ENCODE data around the gene DNAH6. TPM values are rescaled to one million over a fixed set of nuclear protein-coding genes. Genes with fewer than 3 reads are reported as not detected.

The DNAH6 gene
- total RNA-seq, 2 experiments from 2014 or later = 0.21 to 0.54 TPM

DNA sequence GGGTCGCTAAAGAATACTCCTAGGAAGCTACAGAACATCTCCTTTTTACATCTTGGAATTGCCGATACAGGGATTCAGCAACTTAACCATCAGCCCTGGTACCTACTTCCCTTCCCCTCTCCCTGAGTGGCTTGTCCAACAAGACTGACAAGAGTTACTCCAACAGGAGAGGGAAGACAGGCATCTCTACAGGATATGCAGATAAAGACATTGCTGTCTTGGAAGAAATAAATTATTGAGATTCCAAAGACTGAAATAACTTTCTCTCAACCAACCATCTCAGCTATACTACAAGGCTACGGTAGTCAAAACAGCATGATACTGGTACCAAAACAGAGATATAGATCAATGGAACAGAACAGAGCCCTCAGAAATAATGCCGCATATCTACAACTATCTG, 277.3 kb downstream of the DNAH6 start:
- Mint-ChIP-seq H3K27me3 (no peaks in the 10 kb centered on the region), H3K4me1 (peaks cover 5% of the 10 kb centered on the region), H3K27ac (no peak overlapping the region), H3K9me3 (peaks cover 4% of the 10 kb centered on the region), H3K36me3 (peaks cover 4% of the 10 kb centered on the region), H3K4me3 (no peak overlapping the region)
- no peak for DNase-seq

DNA sequence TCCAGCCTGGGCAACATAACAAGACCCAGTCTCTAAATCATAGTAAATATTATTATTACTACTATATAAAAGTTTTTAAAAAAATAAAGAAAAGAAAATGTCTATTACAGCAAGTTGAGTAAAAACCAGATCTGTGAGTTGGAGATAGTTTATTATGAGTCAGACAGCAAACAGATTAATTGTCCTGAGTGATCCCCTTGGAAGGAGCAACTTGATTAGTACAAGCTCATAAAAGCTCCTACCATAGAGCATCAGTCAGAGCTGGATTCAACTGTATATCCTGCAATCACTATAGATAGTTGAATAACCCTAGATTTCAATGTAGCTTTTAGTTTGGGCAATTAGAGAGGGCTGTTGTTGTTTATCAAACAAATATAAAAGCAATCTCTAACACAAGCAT, 280.5 kb downstream of the DNAH6 start:
- H3K27me3 Mint-ChIP-seq = no peaks in the 10 kb centered on the region
- H3K4me3 Mint-ChIP-seq = no peak overlapping the region
- H3K27ac Mint-ChIP-seq = no peak overlapping the region
- H3K36me3 Mint-ChIP-seq = peaks cover 12% of the 10 kb centered on the region
- no peak for DNase-seq
- H3K4me1 Mint-ChIP-seq = peaks cover 15% of the 10 kb centered on the region
- H3K9me3 Mint-ChIP-seq = peaks cover 8% of the 10 kb centered on the region

DNA sequence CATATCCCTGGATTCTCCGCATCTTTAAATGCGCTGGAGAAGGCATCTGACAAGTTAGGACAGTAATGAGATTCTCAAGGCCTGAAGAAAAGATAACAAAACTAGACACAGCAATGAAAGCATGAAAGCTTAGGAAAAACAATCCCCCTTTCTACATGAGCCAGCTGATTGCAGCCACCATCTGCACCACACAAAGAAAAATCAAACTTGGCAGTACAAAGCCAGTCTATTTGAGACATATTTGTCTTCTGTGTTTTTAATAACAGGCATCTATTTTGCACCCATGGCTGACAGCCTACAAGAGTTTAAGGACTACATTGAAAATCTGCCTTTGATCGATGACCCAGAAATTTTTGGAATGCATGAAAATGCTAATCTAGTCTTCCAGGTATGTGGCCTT, 281.0 kb downstream of the DNAH6 start:
- peaks cover 15% of the 10 kb centered on the region for H3K4me1 Mint-ChIP-seq
- H3K9me3 Mint-ChIP-seq = peaks cover 13% of the 10 kb centered on the region
- H3K36me3 Mint-ChIP-seq = peaks cover 16% of the 10 kb centered on the region
- no peaks in the 10 kb centered on the region for H3K27me3 Mint-ChIP-seq
- H3K4me3 Mint-ChIP-seq = no peak overlapping the region
- no peak for DNase-seq
- H3K27ac Mint-ChIP-seq = no peak overlapping the region

DNA sequence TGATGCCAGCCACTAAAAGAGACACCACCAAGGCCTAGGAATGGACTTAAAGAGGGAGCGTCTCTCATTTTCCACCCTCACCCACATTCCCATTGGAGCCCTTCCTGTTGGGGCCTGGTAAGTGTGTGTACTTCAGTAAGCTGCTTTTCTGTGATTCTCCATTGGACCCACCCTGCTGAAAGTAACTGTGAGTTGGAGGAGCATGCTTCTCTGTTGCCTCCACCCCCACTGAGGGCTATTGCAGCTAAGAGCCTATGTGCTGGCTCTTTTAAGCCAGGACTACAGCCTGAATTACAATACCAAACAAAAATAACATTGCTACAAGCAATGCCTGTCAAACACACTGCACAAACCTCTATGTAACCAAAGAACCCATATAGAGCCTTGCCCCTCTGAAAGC, 283.5 kb downstream of the DNAH6 start:
- DNase-seq = no peak
- peaks cover 13% of the 10 kb centered on the region for H3K9me3 Mint-ChIP-seq
- no peak overlapping the region for H3K27ac Mint-ChIP-seq
- no peaks in the 10 kb centered on the region for H3K27me3 Mint-ChIP-seq
- H3K4me1 Mint-ChIP-seq = peaks cover 15% of the 10 kb centered on the region
- no peak overlapping the region for H3K4me3 Mint-ChIP-seq
- peaks cover 12% of the 10 kb centered on the region for H3K36me3 Mint-ChIP-seq

DNA sequence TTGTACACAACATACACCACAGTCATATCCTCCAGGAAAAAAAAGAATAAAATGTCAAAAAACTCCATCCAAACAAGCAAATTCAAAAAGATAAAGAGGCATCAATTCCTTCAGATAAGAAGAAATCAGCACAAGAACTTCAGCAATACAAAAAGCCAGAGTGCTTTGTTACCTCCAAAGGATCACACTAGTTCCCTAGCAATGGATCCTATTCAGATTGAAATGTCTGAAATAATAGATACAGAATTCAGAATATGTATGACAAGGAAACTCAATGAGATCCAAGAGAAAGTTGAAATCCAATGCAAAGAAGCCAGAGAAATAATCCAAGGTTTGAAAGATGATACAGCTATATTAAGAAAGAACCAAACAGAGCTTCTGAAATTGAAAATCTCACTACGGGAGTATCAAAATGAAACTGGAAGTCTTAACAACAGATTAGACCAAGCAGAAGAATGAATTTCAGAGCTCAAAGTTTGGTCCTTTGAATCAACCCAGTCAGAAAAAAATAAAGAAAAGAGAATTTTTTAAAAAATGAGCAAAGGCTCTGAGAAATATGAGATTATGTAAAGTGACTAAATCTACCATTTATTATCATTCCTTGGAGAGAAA, 284.0 kb downstream of the DNAH6 start:
- Mint-ChIP-seq H3K9me3 (peaks cover 13% of the 10 kb centered on the region), H3K27me3 (no peaks in the 10 kb centered on the region), H3K36me3 (peaks cover 12% of the 10 kb centered on the region), H3K4me3 (no peak overlapping the region), H3K27ac (no peak overlapping the region), H3K4me1 (peaks cover 18% of the 10 kb centered on the region)
- no peak for DNase-seq

DNA sequence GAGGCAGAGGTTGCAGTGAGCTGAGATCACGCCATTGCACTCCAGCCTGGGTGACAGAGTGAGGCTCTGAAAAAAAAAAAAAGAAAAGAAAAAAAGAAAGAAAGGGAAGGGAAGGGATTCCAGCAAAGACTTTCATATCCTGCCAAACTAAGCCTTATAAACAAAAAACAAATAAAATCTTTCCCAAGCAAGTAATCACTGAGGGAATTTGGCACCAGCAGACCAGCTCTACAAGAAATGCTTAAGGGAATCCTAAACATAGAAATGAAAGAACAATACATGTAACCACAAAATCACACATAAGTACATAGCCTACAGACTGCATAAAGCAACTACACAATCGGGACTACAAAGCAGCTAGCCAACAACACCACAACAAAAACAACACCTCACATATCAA, 285.5 kb downstream of the DNAH6 start:
- DNase-seq = no peak
- peaks cover 25% of the 10 kb centered on the region for H3K4me1 Mint-ChIP-seq
- H3K36me3 Mint-ChIP-seq = peaks cover 12% of the 10 kb centered on the region
- H3K9me3 Mint-ChIP-seq = peaks cover 13% of the 10 kb centered on the region
- H3K27ac Mint-ChIP-seq = no peak overlapping the region
- no peaks in the 10 kb centered on the region for H3K27me3 Mint-ChIP-seq
- H3K4me3 Mint-ChIP-seq = no peak overlapping the region

DNA sequence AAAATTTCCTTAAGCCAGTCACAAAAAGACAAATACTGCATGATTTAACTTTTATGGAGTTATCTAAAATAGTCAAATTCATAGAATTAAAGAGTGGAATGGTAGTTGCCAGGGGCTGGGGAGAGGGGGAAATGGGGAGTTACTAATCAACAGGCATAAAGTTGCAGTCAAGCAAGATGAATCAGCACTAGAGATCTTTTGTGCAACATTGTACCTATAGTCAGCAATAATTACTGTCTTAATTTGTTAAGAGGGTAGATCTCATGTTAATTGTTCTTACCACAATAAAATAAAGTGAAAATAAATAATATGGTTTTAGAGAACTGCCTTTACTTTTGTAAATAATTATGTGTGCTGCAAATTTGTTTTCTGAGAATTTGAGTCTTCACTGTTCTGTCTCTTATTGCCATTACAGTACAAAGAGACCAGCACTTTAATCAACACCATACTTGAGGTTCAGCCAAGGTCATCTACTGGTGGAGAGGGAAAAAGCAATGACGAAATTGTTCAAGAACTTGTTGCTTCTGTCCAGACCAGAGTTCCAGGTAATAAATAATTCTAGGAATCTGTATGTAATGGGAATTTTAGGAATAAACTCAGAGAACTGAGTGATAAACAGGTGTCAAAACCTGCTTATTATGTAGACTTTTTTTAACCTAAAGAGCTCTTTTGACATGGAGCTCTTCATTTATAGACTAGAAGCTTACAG, 289.1 kb downstream of the DNAH6 start:
- no peaks in the 10 kb centered on the region for H3K27me3 Mint-ChIP-seq
- peaks cover 15% of the 10 kb centered on the region for H3K36me3 Mint-ChIP-seq
- H3K4me1 Mint-ChIP-seq = peaks cover 25% of the 10 kb centered on the region
- H3K27ac Mint-ChIP-seq = no peak overlapping the region
- DNase-seq = no peak
- peaks cover 13% of the 10 kb centered on the region for H3K9me3 Mint-ChIP-seq
- H3K4me3 Mint-ChIP-seq = no peak overlapping the region

DNA sequence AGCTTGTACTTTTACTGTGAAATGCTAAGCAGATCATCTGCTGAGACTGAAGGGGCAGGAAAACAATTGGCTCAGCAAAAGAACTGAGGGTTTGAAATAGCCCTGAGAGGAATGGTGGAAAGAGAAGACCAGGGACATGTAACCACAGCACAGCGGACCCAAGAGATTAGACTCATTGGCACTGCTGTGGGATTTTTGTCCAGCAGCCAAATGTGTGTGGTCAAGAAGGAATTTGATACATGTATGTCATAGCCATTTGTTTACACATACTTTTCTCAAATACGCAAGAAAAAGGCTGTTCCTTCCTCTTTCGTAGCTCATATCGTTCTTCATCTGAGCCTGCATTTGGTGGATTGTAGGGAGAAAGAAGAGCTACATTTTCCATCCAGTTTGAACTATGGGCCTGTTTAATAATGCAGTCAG, 290.8 kb downstream of the DNAH6 start:
- Mint-ChIP-seq H3K4me3 (no peak overlapping the region), H3K27ac (no peak overlapping the region), H3K9me3 (peaks cover 6% of the 10 kb centered on the region), H3K27me3 (no peaks in the 10 kb centered on the region), H3K4me1 (peaks cover 22% of the 10 kb centered on the region), H3K36me3 (peaks cover 11% of the 10 kb centered on the region)
- DNase-seq = no peak

DNA sequence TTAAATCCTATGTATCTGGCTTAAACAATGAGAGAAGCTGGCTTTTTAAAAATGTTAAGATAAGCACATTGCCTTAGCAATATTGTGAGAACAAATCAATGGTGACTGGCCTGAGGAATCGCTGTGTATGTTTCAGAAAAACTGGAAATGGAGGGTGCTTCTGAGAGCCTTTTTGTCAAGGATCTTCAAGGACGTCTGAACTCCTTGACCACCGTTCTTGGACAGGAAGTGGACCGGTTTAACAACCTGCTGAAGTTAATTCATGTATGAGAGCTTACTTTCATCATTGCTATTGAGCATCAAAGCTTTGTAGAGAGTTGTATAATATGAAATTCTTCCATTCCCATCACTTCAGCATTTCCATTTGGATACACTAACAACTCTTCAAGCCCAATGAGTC, 292.0 kb downstream of the DNAH6 start:
- Mint-ChIP-seq H3K4me3 (no peak overlapping the region), H3K4me1 (peaks cover 28% of the 10 kb centered on the region), H3K9me3 (no peaks in the 10 kb centered on the region), H3K36me3 (peaks cover 11% of the 10 kb centered on the region), H3K27me3 (no peaks in the 10 kb centered on the region), H3K27ac (no peak overlapping the region)
- DNase-seq = no peak

DNA sequence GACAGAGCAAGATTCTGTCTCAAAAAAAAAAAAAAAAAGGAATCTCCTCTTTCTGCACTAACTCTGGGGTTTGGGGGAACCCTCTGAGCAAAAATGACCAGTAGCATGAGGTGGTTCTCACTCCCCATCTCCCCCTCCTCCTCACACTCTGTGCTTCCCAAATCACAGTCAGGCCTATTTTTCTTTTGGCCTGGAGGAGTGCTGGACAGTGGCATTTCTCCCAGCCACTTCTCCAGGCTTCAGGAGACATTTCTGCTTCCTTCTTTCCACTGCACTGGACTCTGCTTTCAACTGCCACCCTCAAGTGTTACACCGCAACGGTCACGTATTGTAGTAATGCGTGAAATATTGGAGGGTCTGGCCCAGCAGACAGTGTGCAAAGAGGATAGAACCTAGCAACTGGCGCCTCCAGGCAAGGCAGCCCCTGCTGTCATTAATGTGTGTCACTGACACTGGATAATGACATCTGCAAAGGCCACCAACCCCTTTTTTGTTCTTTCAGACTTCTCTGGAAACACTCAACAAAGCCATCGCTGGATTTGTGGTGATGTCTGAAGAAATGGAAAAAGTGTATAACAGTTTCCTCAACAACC, 295.6 kb downstream of the DNAH6 start:
- Mint-ChIP-seq H3K27me3 (no peaks in the 10 kb centered on the region), H3K9me3 (no peaks in the 10 kb centered on the region), H3K4me3 (no peak overlapping the region), H3K27ac (no peak overlapping the region), H3K36me3 (peaks cover 15% of the 10 kb centered on the region), H3K4me1 (peaks cover 34% of the 10 kb centered on the region)
- DNase-seq = no peak

DNA sequence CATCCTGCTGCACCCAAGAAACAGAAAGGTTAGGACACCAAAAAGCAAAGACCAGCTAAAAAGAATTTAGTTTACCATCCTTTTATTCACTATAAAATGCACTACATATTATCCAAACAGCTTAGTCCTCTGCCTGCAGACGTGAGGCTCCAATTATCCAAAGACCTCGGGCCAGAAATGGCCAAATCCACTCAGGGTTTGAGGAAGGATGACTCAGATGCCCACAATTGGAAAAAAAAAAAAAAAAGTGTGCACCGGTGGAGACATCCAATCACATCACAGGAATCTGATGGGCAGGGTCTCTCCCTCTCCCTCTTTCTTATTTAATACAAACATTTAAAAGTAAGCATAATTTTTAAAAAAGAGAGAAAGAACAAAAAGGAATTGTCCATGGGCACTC, 298.8 kb downstream of the DNAH6 start:
- Mint-ChIP-seq H3K9me3 (peaks cover 3% of the 10 kb centered on the region), H3K36me3 (peaks cover 18% of the 10 kb centered on the region), H3K27ac (no peak overlapping the region), H3K4me1 (peaks cover 47% of the 10 kb centered on the region), H3K27me3 (no peaks in the 10 kb centered on the region), H3K4me3 (no peak overlapping the region)
- no peak for DNase-seq

DNA sequence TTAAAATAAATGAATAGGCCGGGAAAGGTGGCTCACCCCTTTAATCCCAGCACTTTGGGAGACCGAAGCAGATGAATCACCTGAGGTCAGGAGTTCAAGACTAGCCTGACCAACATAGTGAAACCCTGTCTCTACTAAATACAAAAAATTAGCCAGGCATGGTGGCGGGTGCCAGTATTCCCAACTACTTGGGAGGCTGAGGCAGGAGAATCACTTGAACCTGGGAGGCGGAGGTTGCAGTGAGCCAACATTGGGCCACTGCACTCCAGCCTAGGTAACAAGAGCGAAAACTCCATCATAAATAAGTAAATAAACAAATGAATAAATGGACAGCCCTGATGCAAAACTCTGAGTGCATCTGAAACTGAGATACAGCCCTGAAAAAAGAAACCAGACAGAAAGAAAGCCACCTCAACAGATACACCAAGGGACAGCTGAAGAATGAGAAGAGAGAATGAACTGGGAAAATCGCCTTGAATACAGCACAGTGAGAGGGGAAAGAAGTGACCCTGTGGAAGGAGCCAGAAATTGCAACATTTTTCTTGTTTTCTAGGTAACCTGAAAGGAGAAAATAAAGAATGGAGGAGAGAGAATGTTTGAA, 300.2 kb downstream of the DNAH6 start:
- peaks cover 3% of the 10 kb centered on the region for H3K9me3 Mint-ChIP-seq
- peaks cover 52% of the 10 kb centered on the region for H3K4me1 Mint-ChIP-seq
- peak overlapping the region; percentile 9 for H3K4me3 Mint-ChIP-seq

DNA sequence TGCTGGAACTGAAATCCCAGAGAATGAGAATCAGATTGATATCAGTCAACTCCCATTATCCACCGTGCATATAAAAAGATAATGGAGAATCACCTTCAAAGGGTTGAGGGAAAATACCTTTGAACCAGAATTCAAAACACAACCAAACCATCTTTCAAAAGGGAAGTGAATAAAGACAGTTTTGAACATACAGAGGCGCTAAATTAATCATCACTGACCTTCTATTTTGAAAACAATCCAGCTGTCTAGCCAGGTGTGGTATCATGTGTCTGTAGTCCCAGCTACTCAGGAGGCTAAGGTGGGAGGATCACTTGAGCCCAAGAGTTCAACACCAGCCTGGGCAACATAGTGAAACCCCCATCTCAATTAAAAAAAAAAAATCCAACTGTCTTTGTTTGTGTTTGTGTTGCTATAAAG, 300.9 kb downstream of the DNAH6 start:
- Mint-ChIP-seq H3K27me3 (no peaks in the 10 kb centered on the region), H3K36me3 (peaks cover 16% of the 10 kb centered on the region), H3K4me1 (peaks cover 59% of the 10 kb centered on the region), H3K4me3 (no peak overlapping the region), H3K9me3 (peaks cover 3% of the 10 kb centered on the region), H3K27ac (peak overlapping the region; percentile 74)
- peak; percentile 37 for DNase-seq

More for the DNA sequence above, 300.2 kb downstream of the DNAH6 start:
- Mint-ChIP-seq H3K36me3 (peaks cover 16% of the 10 kb centered on the region), H3K27ac (peak overlapping the region; percentile 55), H3K27me3 (no peaks in the 10 kb centered on the region)
- no peak for DNase-seq

DNA sequence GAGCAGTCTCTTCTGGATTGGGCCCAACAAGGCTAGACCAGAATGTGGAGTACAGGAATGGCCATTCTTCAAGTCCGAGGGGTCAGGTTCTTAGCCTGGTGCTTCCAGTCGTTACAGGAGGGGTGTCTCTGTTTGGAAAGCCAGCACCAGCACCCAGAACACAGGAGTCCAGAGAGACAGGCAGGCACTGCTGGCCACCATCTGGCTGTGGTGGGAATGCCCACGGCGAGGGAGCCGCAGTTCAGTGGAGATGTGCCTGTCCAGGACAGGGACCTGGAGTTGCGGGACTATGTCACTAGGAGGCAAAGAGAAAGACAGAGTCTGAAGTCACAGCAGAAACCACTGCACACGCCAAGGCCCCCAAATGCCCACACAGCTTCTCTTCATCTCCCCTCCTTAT, 305.5 kb downstream of the DNAH6 start:
- peaks cover 46% of the 10 kb centered on the region for H3K4me1 Mint-ChIP-seq
- H3K27ac Mint-ChIP-seq = no peak overlapping the region
- H3K36me3 Mint-ChIP-seq = peaks cover 42% of the 10 kb centered on the region
- H3K9me3 Mint-ChIP-seq = peaks cover 6% of the 10 kb centered on the region
- no peaks in the 10 kb centered on the region for H3K27me3 Mint-ChIP-seq
- no peak for DNase-seq
- H3K4me3 Mint-ChIP-seq = no peak overlapping the region

DNA sequence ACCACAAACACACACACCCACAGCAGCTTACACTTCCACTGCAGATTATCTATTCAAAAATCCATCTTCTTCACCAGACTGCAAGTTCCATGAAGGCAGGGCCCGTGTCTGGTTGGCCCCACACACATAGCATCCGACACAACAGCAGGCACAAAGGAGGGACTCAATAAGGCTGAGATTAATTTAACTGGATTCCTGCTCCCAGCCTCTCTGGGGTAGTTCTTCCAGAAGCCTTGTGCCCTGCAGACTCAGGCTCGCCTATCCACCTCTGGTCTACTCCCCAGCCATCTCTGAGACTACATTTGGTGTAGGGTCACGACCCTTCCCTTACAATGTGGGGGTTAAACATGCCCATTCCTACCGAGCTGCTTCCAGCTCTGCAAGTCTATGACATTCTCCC, 306.9 kb downstream of the DNAH6 start:
- Mint-ChIP-seq H3K9me3 (peaks cover 3% of the 10 kb centered on the region), H3K4me3 (no peak overlapping the region), H3K27me3 (no peaks in the 10 kb centered on the region), H3K4me1 (peaks cover 38% of the 10 kb centered on the region), H3K27ac (no peak overlapping the region), H3K36me3 (peaks cover 52% of the 10 kb centered on the region)
- DNase-seq = no peak

Measured in activated naive CD8-positive, alpha-beta T cell treated with anti-CD3 and anti-CD28 coated beads for 36 hours (primary cell).